ENCODE data around the gene TSPAN9.

DNA sequence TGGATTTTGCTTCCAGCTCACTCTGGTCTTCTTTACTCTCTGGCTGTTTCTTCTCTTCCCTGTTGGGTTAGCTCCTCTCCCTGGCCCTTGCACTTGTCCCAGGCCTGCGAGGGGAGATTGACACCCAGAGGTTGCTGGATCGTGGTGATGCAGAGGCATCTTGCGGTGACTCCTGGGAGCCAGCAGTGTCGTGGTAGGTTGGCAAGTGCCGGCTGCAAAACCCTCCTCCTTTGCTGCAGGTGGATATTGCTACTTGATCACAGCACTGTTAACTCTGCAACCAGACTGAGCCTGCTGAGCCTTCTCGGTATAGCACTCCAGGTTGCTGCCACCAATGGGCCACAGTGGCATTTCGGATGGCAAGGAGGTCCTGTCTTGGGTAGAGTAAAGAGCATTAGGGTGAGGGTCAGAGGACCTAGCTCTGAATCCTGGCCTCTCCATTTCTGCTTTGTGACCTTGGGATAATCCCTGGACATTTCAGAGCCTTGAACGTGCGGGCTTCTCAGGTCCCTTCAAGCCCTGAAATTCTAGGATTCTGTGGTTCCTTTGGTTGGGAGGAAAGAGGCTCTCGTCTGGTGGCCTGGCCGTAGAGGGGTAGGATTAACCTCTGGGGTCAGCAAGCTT, 87.4 kb downstream of the TSPAN9 start:
- TF ChIP-seq CTCF (IDR thresholded peaks at IDR 0.05 in 2 of 3, conservative IDR thresholded peaks at IDR 0.05 in 1 of 3; ENCODE audit: borderline replicate concordance in 1 of 3, insufficient read depth in 1 of 3, low read depth in 2 of 3, low read length in 2 of 3) (no peak), RAD21 (IDR thresholded peaks at IDR 0.05; ENCODE audit: low read depth) (no peak), POLR2A (IDR thresholded peaks at IDR 0.05; ENCODE audit: borderline replicate concordance, extremely low read depth, insufficient read depth, insufficient read length) (no peak)

All from HCT116 (cell line).